ES-I3 (cell line): ENCODE measurements around the gene UIMC1.

ENCODE experiments used
- H3K36me3 ChIP-seq: 2 replicates; pipeline ENCODE4 v1.6.1; 2013; ENCODE audit warnings: mild to moderate bottlenecking, low read length, control low read depth, moderate library complexity; ENCODE audit not compliant: insufficient read depth
- H3K4me1 ChIP-seq: 2 replicates; pipeline ENCODE4 v1.6.1; 2013; ENCODE audit warnings: mild to moderate bottlenecking, control low read depth, low read length; ENCODE audit not compliant: insufficient read depth
- H3K9ac ChIP-seq: 2 replicates; pipeline ENCODE4 v1.6.1; 2013; ENCODE audit warnings: low read depth, mild to moderate bottlenecking, low read length, moderate library complexity
- H3K9me3 ChIP-seq: 2 replicates; pipeline ENCODE4 v1.6.1; 2013; ENCODE audit warnings: mild to moderate bottlenecking, low read length, moderate library complexity; ENCODE audit not compliant: control insufficient read depth, insufficient read depth

UIMC1 gene

GRCh38 chr5:176921714-176922113 lies 84.9 kb downstream of the UIMC1 start:
- H3K4me1 ChIP-seq: no peaks in the 10 kb centered on the region
- H3K9me3 ChIP-seq: no peaks in the 10 kb centered on the region
- no peaks in the 10 kb centered on the region; the same call in 1 of the 2 replicates for H3K36me3 ChIP-seq
- no peak overlapping the region for H3K9ac ChIP-seq

- H3K36me3 ChIP-seq: no peaks in the 10 kb centered on the region
- H3K4me1 ChIP-seq: no peaks in the 10 kb centered on the region
- H3K9me3 ChIP-seq: no peaks in the 10 kb centered on the region
- no peak overlapping the region for H3K9ac ChIP-seq
Measured at GRCh38 chr5:176918613-176919012, 88.0 kb downstream of the UIMC1 start.

GRCh38 chr5:176916337-176916736 lies 90.2 kb downstream of the UIMC1 start:
- Histone ChIP-seq H3K9me3 (no peaks in the 10 kb centered on the region), H3K4me1 (no peaks in the 10 kb centered on the region), H3K36me3 (no peaks in the 10 kb centered on the region), H3K9ac (no peak overlapping the region)

- H3K9ac ChIP-seq: no peak overlapping the region
- H3K9me3 ChIP-seq: no peaks in the 10 kb centered on the region
- H3K4me1 ChIP-seq: no peaks in the 10 kb centered on the region
- H3K36me3 ChIP-seq: no peaks in the 10 kb centered on the region
Measured at GRCh38 chr5:176915906-176916305, 90.7 kb downstream of the UIMC1 start.

GRCh38 chr5:176912115-176912514 lies 94.5 kb downstream of the UIMC1 start:
- Histone ChIP-seq H3K9me3 (no peaks in the 10 kb centered on the region), H3K9ac (no peak overlapping the region), H3K36me3 (0 out of 2 replicates have a peak, but pooled peaks cover 4% of the 10 kb centered on the region), H3K4me1 (no peaks in the 10 kb centered on the region)

GRCh38 chr5:176908675-176909368 lies 97.8 kb downstream of the UIMC1 start:
- Histone ChIP-seq H3K9me3 (no peaks in the 10 kb centered on the region), H3K9ac (no peak overlapping the region), H3K36me3 (peaks cover 27% of the 10 kb centered on the region), H3K4me1 (no peaks in the 10 kb centered on the region)

GRCh38 chr5:176906796-176907195 lies 99.8 kb downstream of the UIMC1 start:
- no peaks in the 10 kb centered on the region for H3K4me1 ChIP-seq
- H3K9me3 ChIP-seq: no peaks in the 10 kb centered on the region
- peaks cover 29% of the 10 kb centered on the region for H3K36me3 ChIP-seq

GRCh38 chr5:176906126-176906525 lies 100.5 kb downstream of the UIMC1 start:
- no peaks in the 10 kb centered on the region for H3K9me3 ChIP-seq
- H3K9ac ChIP-seq: no peak overlapping the region
- peaks cover 29% of the 10 kb centered on the region for H3K36me3 ChIP-seq
- H3K4me1 ChIP-seq: no peaks in the 10 kb centered on the region

More at GRCh38 chr5:176906796-176907195, 99.8 kb downstream of the UIMC1 start:
- no peak overlapping the region for H3K9ac ChIP-seq

GRCh38 chr5:176904276-176904675 lies 102.3 kb downstream of the UIMC1 start:
- H3K9me3 ChIP-seq: no peaks in the 10 kb centered on the region
- H3K9ac ChIP-seq: no peak overlapping the region
- H3K36me3 ChIP-seq: peaks cover 29% of the 10 kb centered on the region
- no peaks in the 10 kb centered on the region for H3K4me1 ChIP-seq

GRCh38 chr5:176902911-176903664 lies 103.5 kb downstream of the UIMC1 start:
- Histone ChIP-seq H3K9me3 (no peaks in the 10 kb centered on the region), H3K9ac (no peak overlapping the region), H3K4me1 (no peaks in the 10 kb centered on the region), H3K36me3 (peaks cover 29% of the 10 kb centered on the region)

- no peaks in the 10 kb centered on the region for H3K9me3 ChIP-seq
- H3K4me1 ChIP-seq: no peaks in the 10 kb centered on the region
- H3K36me3 ChIP-seq: peaks cover 25% of the 10 kb centered on the region
- H3K9ac ChIP-seq: no peak overlapping the region
Measured at GRCh38 chr5:176902102-176902814, 104.3 kb downstream of the UIMC1 start.

GRCh38 chr5:176901260-176902101 lies 105.1 kb downstream of the UIMC1 start:
- no peaks in the 10 kb centered on the region for H3K9me3 ChIP-seq
- H3K36me3 ChIP-seq: peaks cover 20% of the 10 kb centered on the region
- H3K4me1 ChIP-seq: no peaks in the 10 kb centered on the region
- H3K9ac ChIP-seq: no peak overlapping the region

- Histone ChIP-seq H3K9ac (no peak overlapping the region), H3K4me1 (no peaks in the 10 kb centered on the region), H3K36me3 (peaks cover 19% of the 10 kb centered on the region), H3K9me3 (no peaks in the 10 kb centered on the region)
Measured at GRCh38 chr5:176900780-176901204, 105.8 kb downstream of the UIMC1 start.
